Endodermal cell (in vitro differentiated cells): ENCODE measurements around the gene NEDD4L. TPM values are rescaled to one million over a fixed set of nuclear protein-coding genes. Genes with fewer than 3 reads are reported as not detected.

ENCODE experiments used
- DNase-seq: peaks from one replicate; pipeline ENCODE4 v3.0.0-alpha.2; 2017
- H3K27ac ChIP-seq: 2 replicates; pipeline ENCODE4 v1.5.1; 2013; ENCODE audit warnings: mild to moderate bottlenecking, low read depth, low read length, moderate library complexity
- H3K27me3 ChIP-seq: 2 replicates; pipeline ENCODE4 v1.6.1; 2013; ENCODE audit warnings: mild to moderate bottlenecking, low read length, moderate library complexity; ENCODE audit not compliant: insufficient read depth, control insufficient read depth, poor library complexity, severe bottlenecking
- H3K36me3 ChIP-seq: 2 replicates; pipeline ENCODE4 v1.7.0; 2013; ENCODE audit warnings: mild to moderate bottlenecking, low read length, moderate library complexity; ENCODE audit not compliant: control insufficient read depth, insufficient read depth
- H3K4me1 ChIP-seq: one replicate; pipeline ENCODE4 v1.7.0; 2013; ENCODE audit warnings: low read length; ENCODE audit not compliant: control insufficient read depth, insufficient read depth
- H3K4me3 ChIP-seq: 2 replicates; pipeline ENCODE4 v1.5.1; 2013; ENCODE audit warnings: mild to moderate bottlenecking, low read length, moderate library complexity
- H3K9ac ChIP-seq: 2 replicates; pipeline ENCODE4 v1.6.1; 2013; ENCODE audit warnings: mild to moderate bottlenecking, low read length, moderate library complexity; ENCODE audit not compliant: poor library complexity, severe bottlenecking; ENCODE audit errors: extremely low read depth
- H3K9me3 ChIP-seq: 2 replicates; pipeline ENCODE4 v1.6.1; 2013; ENCODE audit warnings: mild to moderate bottlenecking, low read length, moderate library complexity; ENCODE audit not compliant: control insufficient read depth
- H3K27ac Mint-ChIP-seq: 2 replicates; pipeline ENCODE4 v1.8.0; 2020; ENCODE audit warnings: mixed read lengths
- H3K27me3 Mint-ChIP-seq: 2 replicates; pipeline ENCODE4 v1.8.0; 2021; ENCODE audit warnings: mild to moderate bottlenecking, mixed read lengths; ENCODE audit not compliant: insufficient read depth
- H3K36me3 Mint-ChIP-seq: 2 replicates; pipeline ENCODE4 v1.8.0; 2020; ENCODE audit warnings: low read depth, mixed read lengths
- H3K4me1 Mint-ChIP-seq: 2 replicates; pipeline ENCODE4 v1.8.0; 2020; ENCODE audit warnings: mixed read lengths
- H3K4me3 Mint-ChIP-seq: 2 replicates; pipeline ENCODE4 v1.8.0; 2020; ENCODE audit warnings: mild to moderate bottlenecking, moderate library complexity, mixed read lengths
- H3K9me3 Mint-ChIP-seq: 2 replicates; pipeline ENCODE4 v1.8.0; 2020; ENCODE audit warnings: mild to moderate bottlenecking, mixed read lengths
- CTCF ChIP-seq: fragments of 200-600 bp; sonication (generic); conservative IDR thresholded peaks from 2 replicates; pipeline ENCODE4 v1.5.0; 2021; ENCODE audit warnings: antibody characterized with exemption, mild to moderate bottlenecking
- WGBS, 2 experiments: methylation state at CpG; one replicate each; pipeline versions ENCODE4 v1.1.5 to v1.1.7; 2013; ENCODE audit warnings: missing lambda C conversion rate in 2 of 2, mixed read lengths in 1 of 2; ENCODE audit not compliant: insufficient coverage in 1 of 2, insufficient read length in 1 of 2; 5-methylcytosine and 5-hydroxymethylcytosine counted together
- total RNA-seq, 2 donors: library from RNA; stranded (reverse); fragmentation: NEBNext Ultra II Directional in 1 of 2; extraction: Animal tissue kit (Norgen Biotek cat#: 25700) in 1 of 2; gene quantifications; 2 replicates in 1 of 2; 3 replicates in 1 of 2; pipeline ENCODE4 v1.2.1, GENCODE V29; 2021

NEDD4L gene
- total RNA-seq, 2 donors from 2014 or later = 70.5 to 75.3 TPM

DNA sequence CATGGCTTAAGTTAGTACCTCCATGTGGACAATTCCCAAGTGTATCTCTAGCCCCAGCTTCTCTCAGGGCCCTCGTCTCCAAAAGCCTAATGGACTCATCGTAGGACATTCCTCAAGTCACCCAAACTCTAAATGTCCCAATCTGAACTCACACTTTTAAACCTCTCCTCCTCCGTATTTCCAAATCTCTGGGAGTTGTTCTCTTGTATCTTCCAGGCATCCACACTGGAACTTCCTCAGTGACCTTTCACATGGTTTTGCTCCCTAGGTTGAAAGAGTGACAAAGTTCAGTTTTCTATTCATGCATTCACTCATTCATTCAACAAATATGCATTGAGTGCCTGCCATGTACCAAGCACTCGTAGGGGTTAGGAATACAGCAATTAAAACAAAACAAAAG lies 364.6 kb downstream of the NEDD4L start:
- no peak overlapping the region for H3K27ac ChIP-seq
- WGBS, 2 experiments = 83 to 93% methylated on average over 3 to 4 of the region's 4 CpGs
- no peak for TF ChIP-seq CTCF
- Mint-ChIP-seq H3K4me1 (peaks cover 14% of the 10 kb centered on the region), H3K27me3 (peaks cover 4% of the 10 kb centered on the region), H3K9me3 (no peaks in the 10 kb centered on the region), H3K4me3 (no peak overlapping the region), H3K27ac (no peak overlapping the region), H3K36me3 (no peaks in the 10 kb centered on the region)
- no peaks in the 10 kb centered on the region for H3K9me3 ChIP-seq
- H3K4me3 ChIP-seq = no peak overlapping the region
- no peak for DNase-seq
- H3K36me3 ChIP-seq = no peaks in the 10 kb centered on the region
- peaks cover 13% of the 10 kb centered on the region for H3K4me1 ChIP-seq
- no peak overlapping the region for H3K9ac ChIP-seq
- H3K27me3 ChIP-seq = peaks cover 56% of the 10 kb centered on the region

DNA sequence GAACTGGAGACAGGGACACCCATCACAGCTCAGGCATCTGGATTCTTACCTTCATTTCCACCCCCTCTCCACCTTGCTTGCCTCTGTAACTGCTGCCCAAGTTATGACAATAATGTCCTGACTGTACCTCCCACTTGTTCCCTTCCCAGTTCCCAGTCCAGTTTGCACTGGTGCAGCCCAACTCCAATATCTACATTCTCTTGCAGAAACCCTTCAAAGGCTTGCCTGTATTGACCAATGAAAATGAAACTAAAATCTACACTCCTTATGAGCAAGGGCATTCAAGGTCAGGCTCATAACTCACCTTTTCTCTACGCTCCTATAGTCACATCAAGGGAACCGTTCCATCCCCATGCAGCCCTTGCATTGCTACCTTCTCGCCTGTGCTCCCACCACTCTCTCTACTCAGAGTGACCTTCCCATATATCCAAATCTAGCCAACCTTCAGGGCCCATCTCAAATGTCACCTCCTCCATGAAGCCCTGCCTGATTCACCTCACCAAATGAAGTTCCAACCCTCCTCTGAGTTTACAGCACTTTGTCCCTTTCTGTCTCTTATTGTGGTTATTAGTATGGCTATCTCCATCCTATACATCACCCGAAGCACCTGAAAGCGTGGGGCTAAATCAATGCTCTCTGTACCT lies 365.9 kb downstream of the NEDD4L start:
- no peak for TF ChIP-seq CTCF
- Histone ChIP-seq H3K27me3 (peaks cover 64% of the 10 kb centered on the region), H3K4me1 (peaks cover 22% of the 10 kb centered on the region), H3K4me3 (no peak overlapping the region), H3K9ac (no peak overlapping the region), H3K9me3 (no peaks in the 10 kb centered on the region), H3K36me3 (no peaks in the 10 kb centered on the region), H3K27ac (no peak overlapping the region)
- H3K4me3 Mint-ChIP-seq = no peak overlapping the region
- peaks cover 15% of the 10 kb centered on the region for H3K27me3 Mint-ChIP-seq
- no peak overlapping the region for H3K27ac Mint-ChIP-seq
- peaks cover 24% of the 10 kb centered on the region for H3K4me1 Mint-ChIP-seq
- WGBS, 2 experiments = 92 to 98% methylated on average over 4 to 5 of the region's 5 CpGs
- no peaks in the 10 kb centered on the region for H3K36me3 Mint-ChIP-seq
- H3K9me3 Mint-ChIP-seq = no peaks in the 10 kb centered on the region
- no peak for DNase-seq

- Histone ChIP-seq H3K27me3 (peaks cover 78% of the 10 kb centered on the region), H3K27ac (no peak overlapping the region), H3K36me3 (no peaks in the 10 kb centered on the region), H3K9ac (no peak overlapping the region), H3K4me3 (no peak overlapping the region), H3K4me1 (peaks cover 22% of the 10 kb centered on the region), H3K9me3 (no peaks in the 10 kb centered on the region)
- Mint-ChIP-seq H3K9me3 (no peaks in the 10 kb centered on the region), H3K27me3 (peaks cover 25% of the 10 kb centered on the region), H3K27ac (no peak overlapping the region), H3K4me3 (no peak overlapping the region), H3K36me3 (no peaks in the 10 kb centered on the region), H3K4me1 (peaks cover 24% of the 10 kb centered on the region)
- TF ChIP-seq CTCF = no peak
- WGBS, 2 experiments = 91 to 96% methylated on average over 6 to 7 of the region's 7 CpGs
- DNase-seq = no peak
Observed at GRCh38 chr18:58411323-58411722, 367.3 kb downstream of the NEDD4L start.
